HCT116 (cell line): ENCODE measurements around the gene RIPK3. TPM values are rescaled to one million over a fixed set of nuclear protein-coding genes. Genes with fewer than 3 reads are reported as not detected.

Source experiments
- ATAC-seq: fragments of 200-7000 bp; cut with Tn5 transposase; 2 replicates; pipeline ENCODE4 v1.9.1; 2020; ENCODE audit warnings: mild to moderate bottlenecking, moderate library complexity
- BruUV-seq: library from RNA; stranded (reverse); fragments of 400-500 nt; replicated peaks from 2 replicates; lab custom pipeline; 2021; lab: Mats Ljungman, UMichigan
- CTCF ChIA-PET: fragments of 300-600 bp; sonication (Branson Sonifier 250); formaldehyde crosslinking; loops from one replicate; lab custom pipeline; 2021; ENCODE audit warnings: antibody characterized with exemption; lab: Charles Lee
- POLR2A ChIA-PET: fragments of 300-600, 350-600 bp; sonication (Branson Sonifier 250); formaldehyde crosslinking; loops from one replicate; lab custom pipeline; 2021; ENCODE audit warnings: antibody characterized with exemption; lab: Charles Lee
- RAD21 ChIA-PET, 2 experiments: fragments of 300-600 bp; sonication (Branson Sonifier 250); formaldehyde crosslinking; loops; one replicate each; lab custom pipeline; 2023; ENCODE audit warnings: low total read pairs in 2 of 2; ENCODE audit not compliant: uncharacterized antibody in 2 of 2, unreplicated experiment in 2 of 2, low non-redundant PET in 1 of 2; lab: Charles Lee
- DNase-seq: peaks from one replicate; pipeline ENCODE4 v3.0.0-alpha.2; 2010; ENCODE audit warnings: low read depth, low spot score
- H2AFZ ChIP-seq: fragments of 200-600 bp; shearing (Covaris generic), sonication (generic); 2 replicates; pipeline ENCODE4 v1.6.1; 2017; ENCODE audit warnings: low read depth, mixed run types, mixed read lengths, antibody characterized with exemption, low read length; ENCODE audit not compliant: poor library complexity, severe bottlenecking
- H3K27ac ChIP-seq: 2 replicates; pipeline ENCODE4 v1.5.1; 2012; ENCODE audit warnings: low read depth, low read length
- H3K27me3 ChIP-seq: fragments of 200-600 bp; sonication (generic); 2 replicates; pipeline ENCODE4 v1.6.1; 2016; ENCODE audit warnings: mixed run types, low read length, mixed read lengths; ENCODE audit not compliant: insufficient read depth
- H3K36me3 ChIP-seq, 2 experiments: fragments of 200-500 bp in 1 of 2; fragments of 200-600 bp in 1 of 2; sonication (Bioruptor generic) in 1 of 2; sonication (generic) in 1 of 2; 2 replicates each; pipeline versions ENCODE4 v1.5.1 to v1.6.1; 2014 to 2016; ENCODE audit warnings: low read length in 2 of 2, inconsistent platforms in 1 of 2, mixed read lengths in 1 of 2, mixed run types in 1 of 2; ENCODE audit not compliant: insufficient read depth in 2 of 2, control insufficient read depth in 1 of 2
- H3K4me1 ChIP-seq, 2 experiments: fragments of 200-600 bp in 1 of 2; sonication (generic) in 1 of 2; 2 replicates each; pipeline versions ENCODE4 v1.5.1 to v1.6.1; 2012 to 2017; ENCODE audit warnings: low read length in 2 of 2, inconsistent platforms in 1 of 2, mild to moderate bottlenecking in 1 of 2, mixed read lengths in 1 of 2, mixed run types in 1 of 2, moderate library complexity in 1 of 2; ENCODE audit not compliant: insufficient read depth in 2 of 2, control insufficient read depth in 1 of 2
- H3K4me2 ChIP-seq: fragments of 200-600 bp; sonication (generic); 2 replicates; pipeline ENCODE4 v1.6.1; 2017; ENCODE audit warnings: mixed run types, low read length, mixed read lengths
- H3K4me3 ChIP-seq, 2 experiments: fragments of 200-600 bp in 1 of 2; sonication (generic) in 1 of 2; replicated peaks in 1 of 2; 2 replicates each; pipeline ENCODE4 v1.5.1; 2011 to 2016; ENCODE audit warnings: low read length in 2 of 2, control low read depth in 1 of 2, low read depth in 1 of 2, mild to moderate bottlenecking in 1 of 2, mixed read lengths in 1 of 2, mixed run types in 1 of 2
- H3K79me2 ChIP-seq: fragments of 200-600 bp; sonication (generic); 2 replicates; pipeline ENCODE4 v1.6.1; 2017; ENCODE audit warnings: mild to moderate bottlenecking, mixed run types, low read length, moderate library complexity, mixed read lengths; ENCODE audit not compliant: insufficient read depth
- H3K9ac ChIP-seq: fragments of 200-600 bp; sonication (generic); 2 replicates; pipeline ENCODE4 v1.6.1; 2016; ENCODE audit warnings: low read length, mixed read lengths
- H3K9me2 ChIP-seq: fragments of 200-600 bp; sonication (generic), shearing (Covaris generic); 2 replicates; pipeline ENCODE4 v1.6.1; 2017; ENCODE audit warnings: mixed run types, mild to moderate bottlenecking, moderate library complexity; ENCODE audit not compliant: insufficient read depth
- H3K9me3 ChIP-seq, 2 experiments: fragments of 200-500 bp in 1 of 2; fragments of 200-600 bp in 1 of 2; sonication (Bioruptor generic) in 1 of 2; sonication (generic) in 1 of 2; 2 replicates each; pipeline ENCODE4 v1.6.1; 2014 to 2017; ENCODE audit warnings: low read length in 2 of 2, mixed read lengths in 2 of 2, inconsistent platforms in 1 of 2, low read depth in 1 of 2, mild to moderate bottlenecking in 1 of 2, mixed run types in 1 of 2, moderate library complexity in 1 of 2; ENCODE audit not compliant: control insufficient read depth in 1 of 2, insufficient read depth in 1 of 2
- H4K20me1 ChIP-seq: fragments of 200-600 bp; sonication (generic), shearing (Covaris generic); 2 replicates; pipeline ENCODE4 v1.6.1; 2017; ENCODE audit warnings: mixed run types, mild to moderate bottlenecking, moderate library complexity; ENCODE audit not compliant: insufficient read depth
- SIN3A ChIP-seq: IDR thresholded peaks from 2 replicates; pipeline ENCODE4 v1.6.1; 2012; ENCODE audit warnings: low read depth
- SP1 ChIP-seq: IDR thresholded peaks from 2 replicates; pipeline ENCODE4 v1.6.1; 2012; ENCODE audit warnings: low read depth
- ZBTB33 ChIP-seq: IDR thresholded peaks from 2 replicates; pipeline ENCODE4 v1.6.1; 2011; ENCODE audit warnings: mild to moderate bottlenecking, low read length, moderate library complexity; ENCODE audit not compliant: insufficient replicate concordance; ENCODE audit errors: extremely low read depth
- ZFX ChIP-seq: fragments of 450-650 bp; IDR thresholded peaks from 2 replicates; pipeline ENCODE4 v1.6.1; 2017
- intact Hi-C: fragments of 100-400 bp; cut with micrococcal nuclease; formaldehyde crosslinking; loops from 2 replicates; pipeline ENCODE4 v1.10.0; 2022
- total RNA-seq: library from RNA; stranded (reverse); gene quantifications from one replicate; pipeline ENCODE4 v1.2.1, GENCODE V29; 2021; ENCODE audit not compliant: unreplicated experiment

Gene RIPK3
- total RNA-seq, 1 experiment from 2014 or later = not detected

- no peak for TF ChIP-seq ZBTB33
- TF ChIP-seq SP1 = no peak
Observed at GRCh38 chr14:24361326-24361725, 21.5 kb upstream of the RIPK3 start (continued).

- Histone ChIP-seq H3K36me3 (no peaks in the 10 kb centered on the region), H3K9me3 (no peaks in the 10 kb centered on the region), H3K4me3 (no peak overlapping the region), H4K20me1 (no peaks in the 10 kb centered on the region), H3K27me3 (no peaks in the 10 kb centered on the region), H2AFZ (no peak overlapping the region), H3K4me1 (peaks cover 6% of the 10 kb centered on the region in 2 experiments), H3K4me2 (no peak overlapping the region), H3K9me2 (no peaks in the 10 kb centered on the region), H3K9ac (no peak overlapping the region), H3K27ac (no peak overlapping the region), H3K79me2 (no peaks in the 10 kb centered on the region)
- TF ChIP-seq ZBTB33 = no peak
- TF ChIP-seq ZFX = no peak
- TF ChIP-seq SIN3A = no peak
- ATAC-seq = no peak
- no peak for DNase-seq
- intact Hi-C loops = no loop called here
- RAD21 ChIA-PET = no interaction called here
- POLR2A ChIA-PET = no interaction called here
- CTCF ChIA-PET = interaction anchor here (2.8 kb wide), 1 partner anchor 71 kb away, joined by 12 read pairs; no protein-coding TSS in a partner anchor
- BruUV-seq = no TSS peak
Observed at GRCh38 chr14:24360281-24360680, 20.5 kb upstream of the RIPK3 start.
